ENCODE data around the gene LZTR1. TPM values are rescaled to one million over a fixed set of nuclear protein-coding genes. Genes with fewer than 3 reads are reported as not detected.

Gene LZTR1
- total and polyA plus RNA-seq, 2 experiments from 2014 or later: 29.7 to 80.1 TPM

- peaks cover 39% of the 10 kb centered on the region for H3K79me2 ChIP-seq (ENCODE audit: insufficient read depth)
- no peaks in the 10 kb centered on the region for H4K20me1 ChIP-seq (ENCODE audit: insufficient read depth)
- TF ChIP-seq EZH2 (IDR thresholded peaks at IDR 0.05; ENCODE audit: insufficient read depth, poor library complexity, severe bottlenecking) (no peak), EZH2phosphoT487 (IDR thresholded peaks at IDR 0.05; ENCODE audit: insufficient read depth, low read depth) (no peak)
- H3K27me3 ChIP-seq (replicated peaks; ENCODE audit: insufficient read depth): no peaks in the 10 kb centered on the region
- peaks cover 17% of the 10 kb centered on the region for H3K4me1 ChIP-seq (ENCODE audit: insufficient read depth)
- peak overlapping the region; percentile 93 for H3K4me2 ChIP-seq (ENCODE audit: unreplicated experiment)
- H3F3A ChIP-seq (ENCODE audit: insufficient read depth): peaks cover 12% of the 10 kb centered on the region
- H3K27ac ChIP-seq: 0 out of 2 replicates have a peak overlapping the region, but pooled peaks have one; percentile 12
- H3K4me3 ChIP-seq: peak overlapping the region; percentile 84; the same call in 1 of the 2 replicates
- in situ Hi-C loops (cut with MboI): no loop called here
- no peaks in the 10 kb centered on the region for H3K9me3 ChIP-seq (ENCODE audit: low read depth)
- 88 to 91% methylated on average over 27 of the region's 27 CpGs for WGBS, 2 experiments (ENCODE audit: low coverage in 1 of 2, low lambda C conversion rate in 2 of 2, missing lambda C conversion rate in 2 of 2)
- H3K9ac ChIP-seq: peak overlapping the region; percentile 17; the same call in 1 of the 2 replicates
- no peaks in the 10 kb centered on the region for H3K36me3 ChIP-seq (ENCODE audit: low read depth)
- H3K9me2 ChIP-seq (ENCODE audit: insufficient read depth): no peaks in the 10 kb centered on the region
- DNase-seq: no peak
- H2AFZ ChIP-seq: no peak overlapping the region
Measured at GRCh38 chr22:20999350-21000206, 17.5 kb downstream of the LZTR1 start.

GRCh38 chr22:21000207-21000986 is 18.3 kb downstream of the LZTR1 start:
- Histone ChIP-seq H3K27ac (peak overlapping the region; percentile 99), H3K27me3 (replicated peaks; ENCODE audit: insufficient read depth) (no peaks in the 10 kb centered on the region), H3K79me2 (ENCODE audit: insufficient read depth) (peaks cover 39% of the 10 kb centered on the region), H3K9me3 (ENCODE audit: low read depth) (no peaks in the 10 kb centered on the region), H3K9ac (peak overlapping the region; percentile 98), H3K9me2 (ENCODE audit: insufficient read depth) (no peaks in the 10 kb centered on the region), H3K4me3 (peak overlapping the region; percentile 84), H3F3A (ENCODE audit: insufficient read depth) (peaks cover 12% of the 10 kb centered on the region), H3K4me2 (ENCODE audit: unreplicated experiment) (peak overlapping the region; percentile 93), H3K36me3 (ENCODE audit: low read depth) (no peaks in the 10 kb centered on the region), H4K20me1 (ENCODE audit: insufficient read depth) (no peaks in the 10 kb centered on the region), H2AFZ (no peak overlapping the region), H3K4me1 (ENCODE audit: insufficient read depth) (peaks cover 17% of the 10 kb centered on the region)
- 47 to 48% methylated on average over 22 of the region's 22 CpGs for WGBS, 2 experiments (ENCODE audit: low coverage in 1 of 2, low lambda C conversion rate in 2 of 2, missing lambda C conversion rate in 2 of 2)
- in situ Hi-C loops (cut with MboI): no loop called here
- TF ChIP-seq EZH2 (IDR thresholded peaks at IDR 0.05; ENCODE audit: insufficient read depth, poor library complexity, severe bottlenecking): no peak
- TF ChIP-seq EZH2phosphoT487 (IDR thresholded peaks at IDR 0.05; ENCODE audit: insufficient read depth, low read depth): no peak
- peak; percentile 63 for DNase-seq

GRCh38 chr22:21000987-21001600 is 19.0 kb downstream of the LZTR1 start:
- 1 to 2% methylated on average over 22 to 26 of the region's 26 CpGs for WGBS, 2 experiments (ENCODE audit: low coverage in 1 of 2, low lambda C conversion rate in 2 of 2, missing lambda C conversion rate in 2 of 2)
- in situ Hi-C loops (cut with MboI): no loop called here
- no peaks in the 10 kb centered on the region for H3K27me3 ChIP-seq (replicated peaks; ENCODE audit: insufficient read depth)
- H3K4me1 ChIP-seq (ENCODE audit: insufficient read depth): peaks cover 17% of the 10 kb centered on the region
- no peak for DNase-seq
- no peaks in the 10 kb centered on the region for H3K9me2 ChIP-seq (ENCODE audit: insufficient read depth)
- H4K20me1 ChIP-seq (ENCODE audit: insufficient read depth): no peaks in the 10 kb centered on the region
- H3K36me3 ChIP-seq (ENCODE audit: low read depth): no peaks in the 10 kb centered on the region
- H3K9me3 ChIP-seq (ENCODE audit: low read depth): no peaks in the 10 kb centered on the region
- H3K79me2 ChIP-seq (ENCODE audit: insufficient read depth): peaks cover 39% of the 10 kb centered on the region
- H2AFZ ChIP-seq: peak overlapping the region; percentile 78
- peak overlapping the region; percentile 98 for H3K9ac ChIP-seq
- H3K4me2 ChIP-seq (ENCODE audit: unreplicated experiment): peak overlapping the region; percentile 93
- H3F3A ChIP-seq (ENCODE audit: insufficient read depth): peaks cover 12% of the 10 kb centered on the region
- peak overlapping the region; percentile 84 for H3K4me3 ChIP-seq
- TF ChIP-seq EZH2 (IDR thresholded peaks at IDR 0.05; ENCODE audit: insufficient read depth, poor library complexity, severe bottlenecking): no peak
- TF ChIP-seq EZH2phosphoT487 (IDR thresholded peaks at IDR 0.05; ENCODE audit: insufficient read depth, low read depth): no peak
- peak overlapping the region; percentile 99 for H3K27ac ChIP-seq

Measured in GM23248 (cell line).